H9 (cell line): ENCODE data around the gene INTS7. TPM values are rescaled to one million over a fixed set of nuclear protein-coding genes. Genes with fewer than 3 reads are reported as not detected.

Experiments used
- DNase-seq: peaks from one replicate; pipeline ENCODE4 v3.0.0-alpha.2; 2017
- H2AFZ ChIP-seq: one replicate; pipeline ENCODE4 v1.6.1; 2013; ENCODE audit warnings: mild to moderate bottlenecking, low read length, control low read depth, moderate library complexity
- H2AK5ac ChIP-seq: 2 replicates; pipeline ENCODE4 v1.6.1; 2013; ENCODE audit warnings: low read length, control low read depth, mixed read lengths; ENCODE audit not compliant: insufficient read length
- H2BK120ac ChIP-seq: one replicate; pipeline ENCODE4 v1.6.1; 2013; ENCODE audit warnings: low read depth, mild to moderate bottlenecking, low read length, control low read depth, inconsistent platforms; ENCODE audit not compliant: poor library complexity, severe bottlenecking
- H2BK12ac ChIP-seq: 2 replicates; pipeline ENCODE4 v1.6.1; 2013; ENCODE audit warnings: low read length, control low read depth, mixed read lengths, low read depth; ENCODE audit not compliant: insufficient read length
- H2BK15ac ChIP-seq: 2 replicates; pipeline ENCODE4 v1.6.1; 2013; ENCODE audit warnings: low read depth, low read length, control low read depth
- H2BK20ac ChIP-seq: one replicate; pipeline ENCODE4 v1.6.1; 2013; ENCODE audit warnings: low read depth, mild to moderate bottlenecking, low read length, control low read depth, inconsistent platforms; ENCODE audit not compliant: poor library complexity, severe bottlenecking
- H2BK5ac ChIP-seq: 2 replicates; pipeline ENCODE4 v1.6.1; 2013; ENCODE audit warnings: low read length, control low read depth, mixed read lengths; ENCODE audit not compliant: insufficient read length
- H3K14ac ChIP-seq: 2 replicates; pipeline ENCODE4 v1.6.1; 2013; ENCODE audit warnings: low read length, control low read depth; ENCODE audit not compliant: insufficient read depth
- H3K18ac ChIP-seq: 2 replicates; pipeline ENCODE4 v1.6.1; 2013; ENCODE audit warnings: low read depth, mild to moderate bottlenecking, mixed read lengths, low read length, control low read depth; ENCODE audit not compliant: insufficient read length
- H3K23ac ChIP-seq: 2 replicates; pipeline ENCODE4 v1.6.1; 2013; ENCODE audit warnings: low read length, control low read depth, mixed read lengths, low read depth; ENCODE audit not compliant: insufficient read length
- H3K23me2 ChIP-seq: 2 replicates; pipeline ENCODE4 v1.6.1; 2013; ENCODE audit warnings: low read depth, mild to moderate bottlenecking, mixed read lengths, low read length, control low read depth; ENCODE audit not compliant: insufficient read length, poor library complexity, severe bottlenecking
- H3K27ac ChIP-seq: 2 replicates; pipeline ENCODE4 v1.5.1; 2013; ENCODE audit warnings: low read length, control low read depth, mixed read lengths, low read depth; ENCODE audit not compliant: insufficient read length
- H3K27me3 ChIP-seq: 2 replicates; pipeline ENCODE4 v1.6.1; 2013; ENCODE audit warnings: low read length, control low read depth, inconsistent platforms; ENCODE audit not compliant: insufficient read depth
- H3K4ac ChIP-seq: 2 replicates; pipeline ENCODE4 v1.6.1; 2013; ENCODE audit warnings: low read depth, mild to moderate bottlenecking, control low read depth, inconsistent platforms, low read length, moderate library complexity
- H3K4me1 ChIP-seq: 2 replicates; pipeline ENCODE4 v1.6.1; 2013; ENCODE audit warnings: low read length, control low read depth, inconsistent platforms; ENCODE audit not compliant: insufficient read depth
- H3K4me2 ChIP-seq: 2 replicates; pipeline ENCODE4 v1.6.1; 2013; ENCODE audit warnings: low read length, control low read depth, mixed read lengths; ENCODE audit not compliant: insufficient read length, insufficient read depth
- H3K56ac ChIP-seq: 2 replicates; pipeline ENCODE4 v1.6.1; 2013; ENCODE audit warnings: low read depth, mild to moderate bottlenecking, mixed read lengths, low read length, control low read depth; ENCODE audit not compliant: insufficient read length
- H3K79me1 ChIP-seq: 2 replicates; pipeline ENCODE4 v1.6.1; 2013; ENCODE audit warnings: low read depth, mild to moderate bottlenecking, moderate library complexity, low read length, control low read depth, inconsistent platforms; ENCODE audit not compliant: insufficient read depth, poor library complexity, severe bottlenecking
- H3K79me2 ChIP-seq: 2 replicates; pipeline ENCODE4 v1.6.1; 2013; ENCODE audit warnings: low read length, control low read depth, inconsistent platforms; ENCODE audit not compliant: insufficient read depth
- H3K9ac ChIP-seq: 2 replicates; pipeline ENCODE4 v1.6.1; 2013; ENCODE audit warnings: low read length, control low read depth, mixed read lengths; ENCODE audit not compliant: insufficient read length; ENCODE audit errors: extremely low read depth
- H3K9me3 ChIP-seq: one replicate; pipeline ENCODE4 v1.6.1; 2013; ENCODE audit warnings: low read depth, low read length, inconsistent platforms; ENCODE audit not compliant: control insufficient read depth
- H3T11ph ChIP-seq: one replicate; pipeline ENCODE4 v1.6.1; 2013; ENCODE audit warnings: mild to moderate bottlenecking, low read length, control low read depth, inconsistent platforms
- H4K20me1 ChIP-seq: one replicate; pipeline ENCODE4 v1.6.1; 2013; ENCODE audit not compliant: control insufficient read depth, insufficient read length, insufficient read depth
- H4K5ac ChIP-seq: 2 replicates; pipeline ENCODE4 v1.6.1; 2013; ENCODE audit warnings: low read depth, mild to moderate bottlenecking, mixed read lengths, low read length, control low read depth; ENCODE audit not compliant: insufficient read length
- H4K8ac ChIP-seq: replicated peaks from 2 replicates; pipeline ENCODE4 v1.6.1; 2013; ENCODE audit warnings: low read length, control low read depth, mixed read lengths, low read depth; ENCODE audit not compliant: insufficient read length
- H4K91ac ChIP-seq: 2 replicates; pipeline ENCODE4 v1.6.1; 2013; ENCODE audit warnings: low read depth, mild to moderate bottlenecking, moderate library complexity, mixed read lengths, low read length, control low read depth; ENCODE audit not compliant: insufficient read length
- H3K27ac Mint-ChIP-seq, 3 experiments: 2 replicates in 2 of 3; 3 replicates in 1 of 3; pipeline ENCODE4 v1.8.0; 2020 to 2021; ENCODE audit warnings: mixed read lengths in 3 of 3, mild to moderate bottlenecking in 1 of 3, moderate library complexity in 1 of 3
- H3K27me3 Mint-ChIP-seq: 2 replicates; pipeline ENCODE4 v1.8.0; 2021; ENCODE audit warnings: low read depth, mild to moderate bottlenecking, moderate library complexity, mixed read lengths
- H3K36me3 Mint-ChIP-seq, 3 experiments: 2 replicates in 2 of 3; 3 replicates in 1 of 3; pipeline ENCODE4 v1.8.0; 2020 to 2021; ENCODE audit warnings: low read depth in 3 of 3, mixed read lengths in 3 of 3; ENCODE audit not compliant: insufficient read depth in 1 of 3
- H3K4me1 Mint-ChIP-seq, 2 experiments: 2 replicates each; pipeline ENCODE4 v1.8.0; 2020; ENCODE audit warnings: mixed read lengths in 2 of 2
- H3K4me3 Mint-ChIP-seq, 2 experiments: 2 replicates in 1 of 2; 3 replicates in 1 of 2; pipeline ENCODE4 v1.8.0; 2020 to 2021; ENCODE audit warnings: mild to moderate bottlenecking in 2 of 2, mixed read lengths in 2 of 2, moderate library complexity in 1 of 2
- H3K9me3 Mint-ChIP-seq, 2 experiments: 2 replicates in 1 of 2; 3 replicates in 1 of 2; pipeline ENCODE4 v1.8.0; 2020; ENCODE audit warnings: mild to moderate bottlenecking in 2 of 2, mixed read lengths in 2 of 2, moderate library complexity in 1 of 2
- WGBS: extraction: QIAGEN DNeasy Blood & Tissue Kit; methylation state at CpG from one replicate; pipeline ENCODE4 v1.1.7; 2013; ENCODE audit warnings: missing lambda C conversion rate, low lambda C conversion rate, mixed read lengths; ENCODE audit not compliant: insufficient read length; ENCODE audit errors: extremely low coverage; 5-methylcytosine and 5-hydroxymethylcytosine counted together
- total RNA-seq: library from RNA; stranded (reverse); gene quantifications from 2 replicates; pipeline ENCODE4 v1.2.1, GENCODE V29; 2021
- TF ChIP-seq, protein P1 (sequence below): fragments of 200-600 bp; sonication (generic); conservative IDR thresholded peaks from 3 replicates; pipeline ENCODE4 v1.8.0; 2021; ENCODE audit warnings: antibody characterized with exemption, mild to moderate bottlenecking

Gene INTS7
- total RNA-seq, 1 experiment from 2014 or later, result 32.3 TPM

DNA sequence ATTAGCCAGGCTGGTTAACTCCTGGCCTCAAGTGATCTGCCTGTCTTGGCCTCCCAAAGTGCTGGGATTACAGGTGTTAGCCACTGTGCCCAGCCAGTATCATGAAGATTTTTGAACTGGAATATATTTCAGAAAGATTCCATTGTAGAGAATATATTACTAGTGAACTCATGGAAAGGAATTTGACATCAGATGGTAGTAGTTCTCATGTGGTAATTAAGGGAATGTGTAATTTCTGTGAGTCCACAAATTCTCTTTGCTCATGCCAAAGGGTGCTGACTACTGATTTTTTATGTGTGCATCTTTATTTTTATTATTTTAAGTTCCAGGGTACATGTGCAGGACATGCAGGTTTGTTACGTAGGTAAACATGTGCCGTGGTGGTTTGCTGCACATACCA is 10.6 kb upstream of the INTS7 start:
- no peak overlapping the region for H4K91ac ChIP-seq
- no peaks in the 10 kb centered on the region for H3K23me2 ChIP-seq
- no peak for DNase-seq
- no peak overlapping the region for H2AK5ac ChIP-seq
- WGBS, result no CpG with 5 or more reads among the region's 2 CpGs
- no peak overlapping the region for H3T11ph ChIP-seq
- no peak overlapping the region for H4K5ac ChIP-seq
- no peak overlapping the region for H3K4me2 ChIP-seq
- Mint-ChIP-seq H3K27ac (no peak overlapping the region; a peak in 2 of 7 replicates), H3K4me3 (no peak overlapping the region), H3K36me3 (peaks cover 41 to 73% (median 66%) of the 10 kb centered on the region in 3 experiments), H3K4me1 (peaks cover 0 to 1% of the 10 kb centered on the region in 2 experiments; a peak in 1 of 4 replicates), H3K27me3 (no peaks in the 10 kb centered on the region; the same call in 1 of the 2 replicates), H3K9me3 (no peaks in the 10 kb centered on the region)
- no peak overlapping the region for H2BK120ac ChIP-seq
- no peak overlapping the region for H3K23ac ChIP-seq
- no peak overlapping the region for H3K14ac ChIP-seq
- no peak overlapping the region for H3K9ac ChIP-seq
- H3K4me1 ChIP-seq, result no peaks in the 10 kb centered on the region
- TF ChIP-seq, protein P1, sequence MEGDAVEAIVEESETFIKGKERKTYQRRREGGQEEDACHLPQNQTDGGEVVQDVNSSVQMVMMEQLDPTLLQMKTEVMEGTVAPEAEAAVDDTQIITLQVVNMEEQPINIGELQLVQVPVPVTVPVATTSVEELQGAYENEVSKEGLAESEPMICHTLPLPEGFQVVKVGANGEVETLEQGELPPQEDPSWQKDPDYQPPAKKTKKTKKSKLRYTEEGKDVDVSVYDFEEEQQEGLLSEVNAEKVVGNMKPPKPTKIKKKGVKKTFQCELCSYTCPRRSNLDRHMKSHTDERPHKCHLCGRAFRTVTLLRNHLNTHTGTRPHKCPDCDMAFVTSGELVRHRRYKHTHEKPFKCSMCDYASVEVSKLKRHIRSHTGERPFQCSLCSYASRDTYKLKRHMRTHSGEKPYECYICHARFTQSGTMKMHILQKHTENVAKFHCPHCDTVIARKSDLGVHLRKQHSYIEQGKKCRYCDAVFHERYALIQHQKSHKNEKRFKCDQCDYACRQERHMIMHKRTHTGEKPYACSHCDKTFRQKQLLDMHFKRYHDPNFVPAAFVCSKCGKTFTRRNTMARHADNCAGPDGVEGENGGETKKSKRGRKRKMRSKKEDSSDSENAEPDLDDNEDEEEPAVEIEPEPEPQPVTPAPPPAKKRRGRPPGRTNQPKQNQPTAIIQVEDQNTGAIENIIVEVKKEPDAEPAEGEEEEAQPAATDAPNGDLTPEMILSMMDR, result no peak
- no peaks in the 10 kb centered on the region for H3K9me3 ChIP-seq
- H3K4ac ChIP-seq, result no peak overlapping the region
- peaks cover 1% of the 10 kb centered on the region; the same call in 1 of the 2 replicates for H3K79me2 ChIP-seq
- H4K8ac ChIP-seq, result no peak overlapping the region
- H2BK20ac ChIP-seq, result no peak overlapping the region
- H3K27ac ChIP-seq, result no peak overlapping the region
- no peaks in the 10 kb centered on the region for H3K27me3 ChIP-seq
- H4K20me1 ChIP-seq, result no peaks in the 10 kb centered on the region
- no peak overlapping the region for H2AFZ ChIP-seq
- no peak overlapping the region for H2BK15ac ChIP-seq
- peaks cover 4% of the 10 kb centered on the region for H3K79me1 ChIP-seq
- H2BK12ac ChIP-seq, result no peak overlapping the region
- no peak overlapping the region for H2BK5ac ChIP-seq
- H3K56ac ChIP-seq, result no peak overlapping the region
- H3K18ac ChIP-seq, result no peak overlapping the region
